ENCODE data around the gene GRIFIN.

GRIFIN gene

GRCh38 chr7:2476298-2476697, at the start of gene GRIFIN:
Gene GRIFIN, minus strand, starts transcription at chr7:2476398. Its CDS starts 15 bp downstream, at chr7:2476383.
- DNase-seq: no peak

- DNase-seq: no peak
Measured at GRCh38 chr7:2524808-2525657, 48.8 kb upstream of the GRIFIN start.

- DNase-seq: peak; percentile 78
Measured at GRCh38 chr7:2523941-2524807, 48.0 kb upstream of the GRIFIN start.

GRCh38 chr7:2523461-2523936, 47.3 kb upstream of the GRIFIN start:
- DNase-seq: no peak

GRCh38 chr7:2522780-2523433, 46.7 kb upstream of the GRIFIN start:
- peak; percentile 88 for DNase-seq

- DNase-seq: peak; percentile 68
Measured at GRCh38 chr7:2521952-2522591, 45.9 kb upstream of the GRIFIN start.

- DNase-seq: no peak
Measured at GRCh38 chr7:2521341-2521745, 45.1 kb upstream of the GRIFIN start.

- DNase-seq: peak; percentile 49
Measured at GRCh38 chr7:2520761-2521290, 44.6 kb upstream of the GRIFIN start.

- DNase-seq: peak; percentile 59
Measured at GRCh38 chr7:2520131-2520760, 44.0 kb upstream of the GRIFIN start.

GRCh38 chr7:2519119-2519930, 43.1 kb upstream of the GRIFIN start, which contains the start of gene LFNG:
Gene LFNG, plus strand, starts transcription at chr7:2519774. Its CDS starts 88 bp downstream, at chr7:2519862.
- peak; percentile 92 for DNase-seq

- no peak for DNase-seq
Measured at GRCh38 chr7:2518737-2519118, 42.5 kb upstream of the GRIFIN start.

- peak; percentile 58 for DNase-seq
Measured at GRCh38 chr7:2517678-2518507, 41.7 kb upstream of the GRIFIN start.

GRCh38 chr7:2517026-2517425, 40.8 kb upstream of the GRIFIN start:
- DNase-seq: peak; percentile 96

- DNase-seq: no peak
Measured at GRCh38 chr7:2516194-2516555, 40.0 kb upstream of the GRIFIN start.

GRCh38 chr7:2515424-2516193, 39.4 kb upstream of the GRIFIN start:
- no peak for DNase-seq

- no peak for DNase-seq
Measured at GRCh38 chr7:2514473-2515423, 38.5 kb upstream of the GRIFIN start.

- no peak for DNase-seq
Measured at GRCh38 chr7:2513702-2514101, 37.5 kb upstream of the GRIFIN start.

GRCh38 chr7:2512713-2513112, 36.5 kb upstream of the GRIFIN start:
- no peak for DNase-seq

Data from EL (cell line).